Panc1 (cell line): ENCODE data around the gene HCRTR1.

ENCODE experiments used
- TF ChIP-seq, protein P1 (sequence below), 2 experiments: IDR thresholded peaks; 2 replicates each; pipeline ENCODE4 v1.6.1; 2011 to 2012; ENCODE audit warnings: low read depth in 2 of 2, control low read depth in 1 of 2, low read length in 1 of 2, mild to moderate bottlenecking in 1 of 2, moderate library complexity in 1 of 2; ENCODE audit not compliant: insufficient read depth in 1 of 2
- TF ChIP-seq, protein P2 (sequence below): fragments of 450-650 bp; IDR thresholded peaks from 2 replicates; pipeline ENCODE4 v1.5.1; 2017; ENCODE audit warnings: mild to moderate bottlenecking

DNA sequence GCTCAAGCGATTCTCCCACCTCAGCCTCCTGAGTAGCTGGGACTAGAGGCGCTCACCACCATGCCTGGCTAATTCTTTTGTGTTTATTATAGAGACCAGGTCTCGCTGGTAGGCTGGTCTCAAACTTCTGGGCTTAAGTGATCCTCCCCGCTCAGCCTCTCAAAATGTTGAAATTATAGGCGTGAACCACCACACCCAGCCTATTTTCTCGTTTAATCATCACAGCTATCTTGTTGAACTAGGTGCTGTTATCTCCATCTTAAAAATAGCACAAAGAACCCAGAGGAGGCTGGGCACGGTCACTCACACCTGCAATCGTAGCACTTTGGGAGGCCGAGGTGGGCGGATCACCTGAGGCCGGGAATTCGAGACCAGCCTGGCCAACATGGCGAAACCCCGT is 58.3 kb downstream of the HCRTR1 start:
- TF ChIP-seq, protein P1, sequence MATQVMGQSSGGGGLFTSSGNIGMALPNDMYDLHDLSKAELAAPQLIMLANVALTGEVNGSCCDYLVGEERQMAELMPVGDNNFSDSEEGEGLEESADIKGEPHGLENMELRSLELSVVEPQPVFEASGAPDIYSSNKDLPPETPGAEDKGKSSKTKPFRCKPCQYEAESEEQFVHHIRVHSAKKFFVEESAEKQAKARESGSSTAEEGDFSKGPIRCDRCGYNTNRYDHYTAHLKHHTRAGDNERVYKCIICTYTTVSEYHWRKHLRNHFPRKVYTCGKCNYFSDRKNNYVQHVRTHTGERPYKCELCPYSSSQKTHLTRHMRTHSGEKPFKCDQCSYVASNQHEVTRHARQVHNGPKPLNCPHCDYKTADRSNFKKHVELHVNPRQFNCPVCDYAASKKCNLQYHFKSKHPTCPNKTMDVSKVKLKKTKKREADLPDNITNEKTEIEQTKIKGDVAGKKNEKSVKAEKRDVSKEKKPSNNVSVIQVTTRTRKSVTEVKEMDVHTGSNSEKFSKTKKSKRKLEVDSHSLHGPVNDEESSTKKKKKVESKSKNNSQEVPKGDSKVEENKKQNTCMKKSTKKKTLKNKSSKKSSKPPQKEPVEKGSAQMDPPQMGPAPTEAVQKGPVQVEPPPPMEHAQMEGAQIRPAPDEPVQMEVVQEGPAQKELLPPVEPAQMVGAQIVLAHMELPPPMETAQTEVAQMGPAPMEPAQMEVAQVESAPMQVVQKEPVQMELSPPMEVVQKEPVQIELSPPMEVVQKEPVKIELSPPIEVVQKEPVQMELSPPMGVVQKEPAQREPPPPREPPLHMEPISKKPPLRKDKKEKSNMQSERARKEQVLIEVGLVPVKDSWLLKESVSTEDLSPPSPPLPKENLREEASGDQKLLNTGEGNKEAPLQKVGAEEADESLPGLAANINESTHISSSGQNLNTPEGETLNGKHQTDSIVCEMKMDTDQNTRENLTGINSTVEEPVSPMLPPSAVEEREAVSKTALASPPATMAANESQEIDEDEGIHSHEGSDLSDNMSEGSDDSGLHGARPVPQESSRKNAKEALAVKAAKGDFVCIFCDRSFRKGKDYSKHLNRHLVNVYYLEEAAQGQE (IDR thresholded peaks at IDR 0.05; ENCODE audit: insufficient read depth in 1 of 2, low read depth in 2 of 2, low read length in 1 of 2), result no peak
- TF ChIP-seq, protein P2, sequence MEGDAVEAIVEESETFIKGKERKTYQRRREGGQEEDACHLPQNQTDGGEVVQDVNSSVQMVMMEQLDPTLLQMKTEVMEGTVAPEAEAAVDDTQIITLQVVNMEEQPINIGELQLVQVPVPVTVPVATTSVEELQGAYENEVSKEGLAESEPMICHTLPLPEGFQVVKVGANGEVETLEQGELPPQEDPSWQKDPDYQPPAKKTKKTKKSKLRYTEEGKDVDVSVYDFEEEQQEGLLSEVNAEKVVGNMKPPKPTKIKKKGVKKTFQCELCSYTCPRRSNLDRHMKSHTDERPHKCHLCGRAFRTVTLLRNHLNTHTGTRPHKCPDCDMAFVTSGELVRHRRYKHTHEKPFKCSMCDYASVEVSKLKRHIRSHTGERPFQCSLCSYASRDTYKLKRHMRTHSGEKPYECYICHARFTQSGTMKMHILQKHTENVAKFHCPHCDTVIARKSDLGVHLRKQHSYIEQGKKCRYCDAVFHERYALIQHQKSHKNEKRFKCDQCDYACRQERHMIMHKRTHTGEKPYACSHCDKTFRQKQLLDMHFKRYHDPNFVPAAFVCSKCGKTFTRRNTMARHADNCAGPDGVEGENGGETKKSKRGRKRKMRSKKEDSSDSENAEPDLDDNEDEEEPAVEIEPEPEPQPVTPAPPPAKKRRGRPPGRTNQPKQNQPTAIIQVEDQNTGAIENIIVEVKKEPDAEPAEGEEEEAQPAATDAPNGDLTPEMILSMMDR, result no peak
